Mesendoderm (in vitro differentiated cells): ENCODE data around the gene PRAC2.
A peak's percentile ranks its signal among the peaks of the same experiment; 100 is the strongest.

ENCODE experiments used
- DNase-seq: peaks from one replicate; pipeline ENCODE4 v3.0.0; 2013
- H2AK5ac ChIP-seq: 2 replicates; pipeline ENCODE4 v1.6.1; 2013; ENCODE audit warnings: low read length, inconsistent platforms
- H2BK120ac ChIP-seq: 2 replicates; pipeline ENCODE4 v1.6.1; 2013; ENCODE audit warnings: low read depth, mild to moderate bottlenecking, low read length, moderate library complexity, mixed read lengths
- H2BK15ac ChIP-seq: replicated peaks from 2 replicates; pipeline ENCODE4 v1.6.1; 2013; ENCODE audit warnings: low read depth, mild to moderate bottlenecking, moderate library complexity
- H2BK5ac ChIP-seq: 2 replicates; pipeline ENCODE4 v1.6.1; 2013; ENCODE audit warnings: low read length, inconsistent platforms
- H3K18ac ChIP-seq: 2 replicates; pipeline ENCODE4 v1.6.1; 2013; ENCODE audit warnings: mild to moderate bottlenecking, low read length, mixed read lengths
- H3K23ac ChIP-seq: one replicate; pipeline ENCODE4 v1.6.1; 2013; ENCODE audit warnings: low read length
- H3K27ac ChIP-seq: 2 replicates; pipeline ENCODE4 v1.5.1; 2013; ENCODE audit warnings: low read depth, mild to moderate bottlenecking, inconsistent platforms, low read length, moderate library complexity
- H3K27me3 ChIP-seq: 2 replicates; pipeline ENCODE4 v1.6.1; 2013; ENCODE audit warnings: low read length, control low read depth, mild to moderate bottlenecking, inconsistent platforms; ENCODE audit not compliant: insufficient read depth, poor library complexity
- H3K36me3 ChIP-seq: 2 replicates; pipeline ENCODE4 v1.6.1; 2013; ENCODE audit warnings: low read length, inconsistent platforms; ENCODE audit not compliant: control insufficient read depth, insufficient read depth
- H3K4ac ChIP-seq: one replicate; pipeline ENCODE4 v1.6.1; 2013; ENCODE audit warnings: low read depth, mild to moderate bottlenecking, low read length, moderate library complexity
- H3K4me1 ChIP-seq: 2 replicates; pipeline ENCODE4 v1.6.1; 2013; ENCODE audit warnings: low read depth, low read length, inconsistent platforms; ENCODE audit not compliant: control insufficient read depth
- H3K4me2 ChIP-seq: 2 replicates; pipeline ENCODE4 v1.6.1; 2013; ENCODE audit warnings: low read length
- H3K4me3 ChIP-seq: 2 replicates; pipeline ENCODE4 v1.5.1; 2013; ENCODE audit warnings: mild to moderate bottlenecking, low read length
- H3K56ac ChIP-seq: one replicate; pipeline ENCODE4 v1.6.1; 2013; ENCODE audit warnings: low read length
- H3K79me1 ChIP-seq: 2 replicates; pipeline ENCODE4 v1.6.1; 2013; ENCODE audit warnings: low read length, inconsistent platforms
- H3K79me2 ChIP-seq: 2 replicates; pipeline ENCODE4 v1.6.1; 2013; ENCODE audit warnings: mild to moderate bottlenecking, low read length; ENCODE audit not compliant: control insufficient read depth, insufficient read depth
- H3K9ac ChIP-seq: 2 replicates; pipeline ENCODE4 v1.6.1; 2013; ENCODE audit warnings: low read length, inconsistent platforms
- H4K5ac ChIP-seq: one replicate; pipeline ENCODE4 v1.6.1; 2013; ENCODE audit warnings: low read length
- H4K8ac ChIP-seq: one replicate; pipeline ENCODE4 v1.6.1; 2013; ENCODE audit warnings: low read depth, mild to moderate bottlenecking, control low read depth, low read length, moderate library complexity
- WGBS: extraction: QIAGEN DNeasy Blood & Tissue Kit; methylation state at CpG from one replicate; pipeline ENCODE4 v1.1.7; 2013; ENCODE audit warnings: low lambda C conversion rate, missing lambda C conversion rate; ENCODE audit not compliant: insufficient coverage; ENCODE audit errors: extremely low coverage; 5-methylcytosine and 5-hydroxymethylcytosine counted together

Gene PRAC2

GRCh38 chr17:48731355-48731754 is 8.4 kb downstream of the PRAC2 start:
- H3K27ac ChIP-seq: no peak overlapping the region
- no peak overlapping the region for H3K56ac ChIP-seq
- no peak for DNase-seq
- no peak overlapping the region for H2AK5ac ChIP-seq
- no peak overlapping the region for H3K18ac ChIP-seq
- no peaks in the 10 kb centered on the region for H3K79me2 ChIP-seq
- no peaks in the 10 kb centered on the region for H3K79me1 ChIP-seq
- no peak overlapping the region for H4K8ac ChIP-seq
- peaks cover 4% of the 10 kb centered on the region for H3K4me1 ChIP-seq
- no peaks in the 10 kb centered on the region for H3K36me3 ChIP-seq
- H3K4me2 ChIP-seq: no peak overlapping the region
- no peak overlapping the region for H3K4ac ChIP-seq
- no peak overlapping the region for H4K5ac ChIP-seq
- H3K23ac ChIP-seq: no peak overlapping the region
- peaks cover 51% of the 10 kb centered on the region for H3K27me3 ChIP-seq
- H2BK15ac ChIP-seq: no peak overlapping the region
- H2BK120ac ChIP-seq: no peak overlapping the region
- H3K4me3 ChIP-seq: no peak overlapping the region
- no peak overlapping the region for H2BK5ac ChIP-seq
- no peak overlapping the region for H3K9ac ChIP-seq

GRCh38 chr17:48732688-48733629 is 10.0 kb downstream of the PRAC2 start:
- DNase-seq: peak; percentile 81
- Histone ChIP-seq H3K4me3 (no peak overlapping the region), H2AK5ac (no peak overlapping the region), H4K5ac (no peak overlapping the region), H3K4me1 (peaks cover 4% of the 10 kb centered on the region), H3K4ac (no peak overlapping the region), H3K27me3 (peaks cover 47% of the 10 kb centered on the region), H3K79me1 (no peaks in the 10 kb centered on the region), H3K27ac (no peak overlapping the region), H4K8ac (no peak overlapping the region), H3K56ac (peak overlapping the region; percentile 57), H2BK15ac (no peak overlapping the region), H3K79me2 (no peaks in the 10 kb centered on the region), H3K23ac (no peak overlapping the region), H3K18ac (no peak overlapping the region), H3K36me3 (no peaks in the 10 kb centered on the region), H2BK5ac (no peak overlapping the region), H3K4me2 (peak overlapping the region; percentile 42), H2BK120ac (no peak overlapping the region), H3K9ac (peak overlapping the region; percentile 29)
- WGBS: no CpG with 5 or more reads among the region's 50 CpGs

- Histone ChIP-seq H3K23ac (no peak overlapping the region), H3K9ac (peak overlapping the region; percentile 29), H3K4me1 (peaks cover 2% of the 10 kb centered on the region), H2BK120ac (no peak overlapping the region), H4K5ac (no peak overlapping the region), H3K56ac (no peak overlapping the region), H3K27ac (no peak overlapping the region), H3K79me1 (no peaks in the 10 kb centered on the region), H2BK15ac (no peak overlapping the region), H3K27me3 (peaks cover 50% of the 10 kb centered on the region), H3K4me3 (no peak overlapping the region), H2AK5ac (no peak overlapping the region), H3K79me2 (no peaks in the 10 kb centered on the region), H3K4ac (no peak overlapping the region), H3K36me3 (no peaks in the 10 kb centered on the region), H3K18ac (no peak overlapping the region), H2BK5ac (no peak overlapping the region), H4K8ac (no peak overlapping the region), H3K4me2 (peak overlapping the region; percentile 42)
- DNase-seq: no peak
- WGBS: no CpG with 5 or more reads among the region's 22 CpGs
Observed at GRCh38 chr17:48733632-48734328, 10.8 kb downstream of the PRAC2 start.

- no peak overlapping the region for H3K4me3 ChIP-seq
- no peak overlapping the region for H3K4me2 ChIP-seq
- peaks cover 2% of the 10 kb centered on the region for H3K4me1 ChIP-seq
- no peak overlapping the region for H3K27ac ChIP-seq
- WGBS: no CpG with 5 or more reads among the region's 14 CpGs
- no peak overlapping the region for H3K4ac ChIP-seq
- no peaks in the 10 kb centered on the region for H3K79me1 ChIP-seq
- H3K56ac ChIP-seq: peak overlapping the region; percentile 35
- no peak overlapping the region for H3K18ac ChIP-seq
- no peak for DNase-seq
- H3K79me2 ChIP-seq: no peaks in the 10 kb centered on the region
- H2BK15ac ChIP-seq: no peak overlapping the region
- H3K9ac ChIP-seq: peak overlapping the region; percentile 1
- H2BK120ac ChIP-seq: no peak overlapping the region
- H2AK5ac ChIP-seq: no peak overlapping the region
- H4K8ac ChIP-seq: no peak overlapping the region
- peaks cover 56% of the 10 kb centered on the region for H3K27me3 ChIP-seq
- no peak overlapping the region for H2BK5ac ChIP-seq
- H3K23ac ChIP-seq: no peak overlapping the region
- H4K5ac ChIP-seq: no peak overlapping the region
- H3K36me3 ChIP-seq: no peaks in the 10 kb centered on the region
Observed at GRCh38 chr17:48734333-48735061, 11.5 kb downstream of the PRAC2 start.

DNA sequence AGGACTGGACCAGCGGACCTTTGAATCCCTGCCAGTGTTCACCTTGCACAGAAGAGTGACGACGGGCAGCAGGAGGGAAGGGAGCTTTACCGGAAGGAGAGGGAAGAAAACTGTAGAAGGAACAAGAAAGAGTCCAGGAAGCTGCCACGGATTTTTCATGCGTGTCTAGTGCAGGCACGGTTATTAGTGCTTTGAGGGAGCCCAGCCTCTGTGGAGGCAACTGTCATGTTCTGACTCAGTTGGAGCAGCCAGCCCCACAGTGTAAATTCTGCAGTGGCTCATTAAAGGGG is 12.0 kb downstream of the PRAC2 start:
- Histone ChIP-seq H2AK5ac (no peak overlapping the region), H3K36me3 (no peaks in the 10 kb centered on the region), H3K79me1 (no peaks in the 10 kb centered on the region), H3K27me3 (peaks cover 54% of the 10 kb centered on the region), H4K8ac (no peak overlapping the region), H3K23ac (no peak overlapping the region), H3K4me2 (no peak overlapping the region), H3K9ac (no peak overlapping the region), H3K56ac (no peak overlapping the region), H3K4me1 (peaks cover 2% of the 10 kb centered on the region), H2BK120ac (no peak overlapping the region), H2BK15ac (no peak overlapping the region), H3K79me2 (no peaks in the 10 kb centered on the region), H3K18ac (no peak overlapping the region), H3K4me3 (no peak overlapping the region), H4K5ac (no peak overlapping the region), H2BK5ac (no peak overlapping the region), H3K4ac (no peak overlapping the region), H3K27ac (no peak overlapping the region)
- DNase-seq: no peak
- WGBS: no CpG with 5 or more reads among the region's 7 CpGs
